Endothelial cell of umbilical vein (primary cell): ENCODE results near the gene LRTM2. TPM values are rescaled to one million over a fixed set of nuclear protein-coding genes. Genes with fewer than 3 reads are reported as not detected.

Experiments
- BruUV-seq: library from RNA; stranded (reverse); fragments of 400-500 nt; replicated peaks from 2 replicates; lab custom pipeline; 2021; lab: Mats Ljungman, UMichigan
- CTCF ChIA-PET: fragments of 300-600, 350-600 bp; sonication (Branson Sonifier 250); formaldehyde crosslinking; loops from one replicate; lab custom pipeline; 2021; ENCODE audit warnings: antibody characterized with exemption, inconsistent platforms; lab: Charles Lee
- POLR2A ChIA-PET: fragments of 300-600, 350-600 bp; sonication (Branson Sonifier 250); formaldehyde crosslinking; loops from one replicate; lab custom pipeline; 2021; ENCODE audit warnings: antibody characterized with exemption, inconsistent platforms; lab: Charles Lee
- DNase-seq: peaks from one replicate; pipeline ENCODE4 v3.0.0-alpha.2; 2011; ENCODE audit warnings: low read depth, low spot score
- FAIRE-seq: peaks from 2 replicates; lab custom pipeline; 2011; peaks lifted over from hg19 to GRCh38; lab: Jason Lieb, UNC
- H2AFZ ChIP-seq: 2 replicates; pipeline ENCODE4 v1.6.0; 2012; ENCODE audit warnings: low read depth, low read length, control low read depth, inconsistent platforms
- H3K27ac ChIP-seq: 2 replicates; pipeline ENCODE4 v1.5.1; 2011; ENCODE audit warnings: low read depth, mild to moderate bottlenecking, control low read depth, low read length, moderate library complexity; ENCODE audit not compliant: insufficient read depth
- H3K27me3 ChIP-seq, 2 experiments: 2 replicates each; pipeline versions ENCODE4 v1.6.0 to v1.6.1; 2011; ENCODE audit warnings: low read length in 2 of 2, mixed read lengths in 1 of 2; ENCODE audit not compliant: control insufficient read depth in 2 of 2, insufficient read depth in 2 of 2
- H3K36me3 ChIP-seq, 2 experiments: 2 replicates in 1 of 2; 3 replicates in 1 of 2; pipeline ENCODE4 v1.5.1; 2011; ENCODE audit warnings: low read length in 2 of 2, mild to moderate bottlenecking in 1 of 2, moderate library complexity in 1 of 2; ENCODE audit not compliant: control insufficient read depth in 2 of 2, insufficient read depth in 2 of 2; ENCODE audit errors: extremely low read depth in 1 of 2
- H3K4me1 ChIP-seq: 3 replicates; pipeline ENCODE4 v1.5.1; 2011; ENCODE audit warnings: mild to moderate bottlenecking, low read length; ENCODE audit not compliant: control insufficient read depth, insufficient read depth; ENCODE audit errors: extremely low read depth
- H3K4me2 ChIP-seq: 2 replicates; pipeline ENCODE4 v1.6.1; 2011; ENCODE audit warnings: low read length, control low read depth, mixed read lengths; ENCODE audit not compliant: insufficient read depth
- H3K4me3 ChIP-seq, 3 experiments: fragments of 200-600 bp in 1 of 3; sonication (generic), shearing (Covaris generic) in 1 of 3; replicated peaks in 1 of 3; 2 replicates each; pipeline ENCODE4 v1.5.1; 2011 to 2016; ENCODE audit warnings: control low read depth in 3 of 3, low read length in 3 of 3, mild to moderate bottlenecking in 2 of 3, inconsistent platforms in 1 of 3, low read depth in 1 of 3, moderate library complexity in 1 of 3; ENCODE audit not compliant: insufficient read depth in 1 of 3
- H3K79me2 ChIP-seq: 2 replicates; pipeline ENCODE4 v1.6.0; 2012; ENCODE audit warnings: low read length, inconsistent platforms; ENCODE audit not compliant: control insufficient read depth, insufficient read depth
- H3K9ac ChIP-seq: replicated peaks from 2 replicates; pipeline ENCODE3; 2011; ENCODE audit warnings: low read length, control low read depth; ENCODE audit not compliant: insufficient read depth; ENCODE audit errors: extremely low read depth
- H3K9me1 ChIP-seq: replicated peaks from 3 replicates; pipeline ENCODE4 v1.6.0; 2011; ENCODE audit warnings: mild to moderate bottlenecking, low read length; ENCODE audit not compliant: control insufficient read depth, insufficient read depth; ENCODE audit errors: extremely low read depth
- H3K9me3 ChIP-seq: replicated peaks from 2 replicates; pipeline ENCODE4 v1.5.1; 2012; ENCODE audit warnings: low read length, inconsistent platforms; ENCODE audit not compliant: control insufficient read depth, insufficient read depth
- H4K20me1 ChIP-seq: replicated peaks from 2 replicates; pipeline ENCODE3; 2011; ENCODE audit warnings: mild to moderate bottlenecking, low read length; ENCODE audit not compliant: control insufficient read depth, insufficient read depth; ENCODE audit errors: extremely low read depth
- CTCF ChIP-seq, 2 donors: IDR thresholded peaks; 1 replicate in 1 of 2; 2 replicates in 1 of 2; pipeline ENCODE4 v1.5.1; 2011; ENCODE audit warnings: low read length in 2 of 2, mild to moderate bottlenecking in 2 of 2, moderate library complexity in 2 of 2, control low read depth in 1 of 2, inconsistent platforms in 1 of 2, low read depth in 1 of 2; ENCODE audit not compliant: insufficient read depth in 1 of 2; ENCODE audit errors: extremely low read depth in 1 of 2
- EZH2 ChIP-seq: IDR thresholded peaks from 2 replicates; pipeline ENCODE4 v1.6.1; 2012; ENCODE audit warnings: borderline replicate concordance, low read depth, mild to moderate bottlenecking, moderate library complexity, low read length, inconsistent platforms; ENCODE audit not compliant: severe bottlenecking
- FOS ChIP-seq: IDR thresholded peaks from 2 replicates; pipeline ENCODE4 v1.6.1; 2011; ENCODE audit warnings: mild to moderate bottlenecking, low read length, moderate library complexity, borderline replicate concordance; ENCODE audit not compliant: insufficient read depth
- GATA2 ChIP-seq: IDR thresholded peaks from 2 replicates; pipeline ENCODE4 v1.7.0; 2011; ENCODE audit warnings: low read depth, mild to moderate bottlenecking, moderate library complexity, mixed read lengths, low read length; ENCODE audit not compliant: insufficient read length, insufficient read depth
- JUN ChIP-seq: IDR thresholded peaks from 2 replicates; pipeline ENCODE4 v1.6.1; 2011; ENCODE audit warnings: borderline replicate concordance, low read depth; ENCODE audit not compliant: insufficient read length, insufficient read depth
- MYC ChIP-seq: IDR thresholded peaks from one replicate; pipeline ENCODE4 v1.6.1; 2011; ENCODE audit warnings: mild to moderate bottlenecking, low read depth, low read length
- POLR2A ChIP-seq: IDR thresholded peaks from 2 replicates; pipeline ENCODE4 v1.6.1; 2012; ENCODE audit warnings: low read depth, mild to moderate bottlenecking, control low read depth, low read length
- POLR2AphosphoS5 ChIP-seq: IDR thresholded peaks from 2 replicates; pipeline ENCODE4 v1.6.1; 2012; ENCODE audit warnings: low read depth, mild to moderate bottlenecking, control low read depth, low read length, moderate library complexity; ENCODE audit not compliant: insufficient read depth
- dilution Hi-C: fragments of 300-500 bp; cut with MboI; formaldehyde crosslinking; loops from one replicate; pipeline ENCODE4 v1.15.0; 2019; ENCODE audit warnings: low sequenced_read_pairs; ENCODE audit not compliant: extremely low pct_ligation_motif_present
- intact Hi-C: fragments of 100-400 bp; cut with micrococcal nuclease; formaldehyde crosslinking; loops from one replicate; pipeline ENCODE4 v1.10.0; 2022
- polyA plus RNA-seq, 4 experiments: library from polyadenylated mRNA; depleted of rRNA in 3 of 4; stranded (reverse) in 3 of 4; unstranded in 1 of 4; fragments of >200 nt; gene quantifications; 2 replicates each; pipeline versions ENCODE4 v1.2.1 to v1.2.3, GENCODE V29; 2011 to 2012; ENCODE audit warnings: missing spikeins in 1 of 4
- total RNA-seq: library from RNA; stranded (reverse); gene quantifications from 2 replicates; pipeline ENCODE4 v1.2.3, GENCODE V29; 2021
- TF ChIP-seq, protein P1 (sequence below): IDR thresholded peaks from 2 replicates; pipeline ENCODE4 v1.6.1; 2011; ENCODE audit not compliant: insufficient read depth, insufficient read length

LRTM2 gene
- total and polyA plus RNA-seq, 2 donors (not counting 3 experiments of a cell fraction or from before 2014, with no cell fraction given): not detected

DNA sequence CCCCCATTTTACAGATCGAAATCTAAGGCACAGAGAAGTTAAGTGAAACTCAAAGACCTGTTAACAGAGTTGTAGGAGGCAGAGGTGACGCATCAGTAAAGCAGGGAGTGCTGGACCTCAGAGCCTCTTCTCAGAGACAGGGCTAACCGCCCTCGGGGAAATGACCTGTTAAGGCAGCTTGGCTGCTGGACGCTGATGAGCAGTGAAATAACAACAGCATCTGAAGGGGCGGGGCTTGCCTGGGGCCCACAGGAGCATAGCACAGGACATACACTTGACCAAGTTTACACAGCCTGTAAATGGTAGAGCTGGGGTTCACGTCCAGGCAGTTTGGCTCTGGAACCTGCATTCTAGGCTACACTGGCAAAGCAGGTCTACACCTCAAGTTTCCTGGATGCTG, 39.3 kb downstream of the LRTM2 start:
- H3K9me3 ChIP-seq: no peaks in the 10 kb centered on the region
- no peaks in the 10 kb centered on the region for H3K4me1 ChIP-seq
- FAIRE-seq (no peak), DNase-seq (no peak)
- dilution Hi-C loops (no loop called here), intact Hi-C loops (no loop called here)
- TF ChIP-seq MYC: no peak
- TF ChIP-seq, protein P1, sequence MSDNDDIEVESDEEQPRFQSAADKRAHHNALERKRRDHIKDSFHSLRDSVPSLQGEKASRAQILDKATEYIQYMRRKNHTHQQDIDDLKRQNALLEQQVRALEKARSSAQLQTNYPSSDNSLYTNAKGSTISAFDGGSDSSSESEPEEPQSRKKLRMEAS: no peak
- no peak for TF ChIP-seq POLR2AphosphoS5
- no peak for TF ChIP-seq GATA2
- no peak for TF ChIP-seq JUN
- TF ChIP-seq FOS: no peak
- TF ChIP-seq POLR2A: no peak
- no peak for TF ChIP-seq EZH2
- H3K9ac ChIP-seq: no peak overlapping the region
- no peaks in the 10 kb centered on the region for H3K36me3 ChIP-seq
- no peak overlapping the region for H3K4me3 ChIP-seq
- H3K4me2 ChIP-seq: no peak overlapping the region
- H3K9me1 ChIP-seq: no peaks in the 10 kb centered on the region
- H3K79me2 ChIP-seq: no peaks in the 10 kb centered on the region
- peaks cover 0 to 4% of the 10 kb centered on the region in 2 experiments for H3K27me3 ChIP-seq
- ChIA-PET CTCF (no interaction called here), POLR2A (no interaction called here)
- BruUV-seq: no TSS peak
- H2AFZ ChIP-seq: no peak overlapping the region
- no peak overlapping the region for H3K27ac ChIP-seq
- H4K20me1 ChIP-seq: no peaks in the 10 kb centered on the region

- no TSS peak for BruUV-seq
- no peak overlapping the region for H3K4me3 ChIP-seq
- intact Hi-C loops (no loop called here), dilution Hi-C loops (no loop called here)
- H3K9ac ChIP-seq: no peak overlapping the region
- POLR2A ChIA-PET: interaction anchor here (0.6 kb wide), 1 partner anchor 209 kb away, joined by 5 read pairs; no protein-coding TSS in a partner anchor
- DNase-seq (no peak), FAIRE-seq (no peak)
- peaks cover 0 to 4% of the 10 kb centered on the region in 2 experiments for H3K27me3 ChIP-seq
- no peaks in the 10 kb centered on the region for H3K9me1 ChIP-seq
- H3K9me3 ChIP-seq: no peaks in the 10 kb centered on the region
- no peak overlapping the region for H2AFZ ChIP-seq
- no peaks in the 10 kb centered on the region for H4K20me1 ChIP-seq
- TF ChIP-seq EZH2 (no peak), GATA2 (no peak), MYC (no peak), POLR2A (no peak), POLR2AphosphoS5 (no peak), JUN (no peak), CTCF (IDR thresholded peaks at IDR 0.05; ENCODE audit: extremely low read depth in 1 of 2, insufficient read depth in 1 of 2, low read depth in 1 of 2, low read length in 2 of 2) (no peak), FOS (no peak)
- TF ChIP-seq, protein P1: no peak
- H3K4me1 ChIP-seq: no peaks in the 10 kb centered on the region
- H3K4me2 ChIP-seq: no peak overlapping the region
- no peaks in the 10 kb centered on the region for H3K36me3 ChIP-seq
- H3K79me2 ChIP-seq: no peaks in the 10 kb centered on the region
- no peak overlapping the region for H3K27ac ChIP-seq
- CTCF ChIA-PET: interaction anchor here (1.2 kb wide), 1 partner anchor 77 kb away, joined by 5 read pairs; no protein-coding TSS in a partner anchor
Observed at GRCh38 chr12:1862973-1863372, 42.6 kb downstream of the LRTM2 start.
